Central memory CD4-positive, alpha-beta T cell (primary cell): ENCODE data around the gene ACKR4.

ENCODE experiments used
- DNase-seq: peaks from one replicate; pipeline ENCODE4 v3.0.0; 2022

Gene ACKR4

DNA sequence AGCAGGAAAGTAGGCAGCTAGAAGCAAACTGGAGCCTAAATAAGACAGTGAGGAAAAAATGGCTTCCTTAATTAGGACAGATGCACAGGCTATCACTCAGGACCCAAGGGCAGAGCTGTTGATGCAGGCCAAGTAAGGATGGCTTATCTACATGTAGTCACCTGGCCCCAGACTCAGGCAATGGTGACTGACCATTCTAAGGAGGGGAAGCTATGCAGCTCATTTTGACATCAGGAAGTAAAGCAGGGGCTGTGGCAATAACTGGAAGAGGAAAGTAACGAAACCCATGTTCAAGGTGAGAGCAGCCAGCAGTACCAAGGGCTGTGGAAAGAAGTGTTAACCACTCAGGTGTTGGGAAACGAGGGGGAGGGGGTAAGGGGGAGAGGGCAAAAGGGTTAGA, 46.3 kb downstream of the ACKR4 start:
- no peak for DNase-seq

DNA sequence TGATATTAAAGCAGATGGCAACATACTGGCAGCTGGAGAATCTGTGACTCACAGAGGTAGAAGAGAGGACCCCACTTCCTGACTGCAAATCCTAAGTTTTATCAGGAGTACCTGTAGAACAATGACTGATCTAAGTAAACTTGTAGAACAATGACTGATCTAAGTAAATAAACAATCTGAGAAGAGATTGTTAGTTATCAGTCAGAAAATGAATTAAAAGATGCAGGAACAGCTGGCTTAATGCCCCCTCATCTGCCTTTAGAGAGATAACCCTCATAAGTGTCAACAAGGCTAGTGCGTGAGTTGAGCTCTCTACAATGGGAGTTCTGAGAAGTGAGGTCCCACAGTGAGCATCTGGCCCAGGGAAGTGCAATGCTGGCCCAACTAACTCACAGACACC, 48.0 kb downstream of the ACKR4 start:
- DNase-seq: no peak

DNA sequence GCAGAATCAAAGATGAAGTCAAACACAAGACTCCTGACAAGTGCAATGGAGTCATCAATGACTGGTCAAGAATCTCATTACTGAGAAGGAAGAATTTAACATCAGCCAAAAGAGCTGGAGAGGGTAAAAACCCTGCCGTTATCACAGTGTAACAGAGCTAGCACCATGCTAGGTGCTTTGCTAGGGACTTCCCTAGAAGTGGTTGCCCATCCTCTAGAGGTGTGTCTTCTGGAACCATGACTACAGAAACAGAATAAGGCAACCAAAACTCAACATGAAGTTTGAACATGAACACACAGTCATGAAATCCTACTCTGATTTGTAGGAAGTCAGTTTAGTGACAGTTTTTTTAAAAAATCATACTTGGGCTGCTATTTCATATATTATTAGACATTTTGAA, 53.1 kb downstream of the ACKR4 start:
- DNase-seq: no peak
